Astrocyte (in vitro differentiated cells and primary cell): Measurements from ENCODE around the gene PUSL1.

Source experiments
- EZH2 ChIP-seq: IDR thresholded peaks from 2 replicates; pipeline ENCODE4 v1.6.1; 2012; ENCODE audit warnings: mild to moderate bottlenecking, low read length, inconsistent platforms; ENCODE audit not compliant: insufficient read depth
- TF ChIP-seq, protein P1 (sequence below): IDR thresholded peaks from 2 replicates; pipeline ENCODE4 v1.5.1; 2011; ENCODE audit warnings: low read depth, mild to moderate bottlenecking, inconsistent platforms, low read length, moderate library complexity; ENCODE audit not compliant: insufficient read depth

DNA sequence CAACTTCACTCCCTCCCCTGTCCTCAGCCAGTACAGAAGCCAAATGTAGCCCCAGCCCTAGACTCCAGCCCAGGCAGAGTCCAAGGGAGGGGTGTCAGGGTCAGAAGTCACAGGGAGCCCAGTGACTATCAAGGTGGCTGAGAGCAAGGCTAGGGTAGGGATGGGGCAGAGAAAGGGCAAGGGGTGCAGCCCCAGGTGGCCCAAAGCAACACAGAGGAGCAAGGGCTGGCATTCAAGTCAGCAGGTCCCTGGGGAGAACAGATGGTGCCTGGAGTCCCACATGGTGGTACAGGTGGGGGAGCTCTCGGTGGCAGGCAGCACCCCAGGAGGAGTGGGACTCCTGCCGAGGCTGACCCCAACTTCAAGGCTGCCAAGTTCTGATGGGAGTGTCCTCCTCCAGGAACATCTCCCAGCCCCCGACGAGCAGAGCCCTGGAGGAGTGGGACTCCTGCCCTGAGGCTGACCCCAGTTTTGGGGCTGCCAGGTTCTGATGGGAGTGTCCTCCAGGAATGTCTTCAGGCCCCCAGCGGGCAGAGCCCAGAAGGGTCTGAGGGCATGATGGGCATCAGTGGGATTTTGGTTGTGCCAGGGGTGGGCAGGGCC is 44.5 kb downstream of the PUSL1 start:
- TF ChIP-seq, protein P1, sequence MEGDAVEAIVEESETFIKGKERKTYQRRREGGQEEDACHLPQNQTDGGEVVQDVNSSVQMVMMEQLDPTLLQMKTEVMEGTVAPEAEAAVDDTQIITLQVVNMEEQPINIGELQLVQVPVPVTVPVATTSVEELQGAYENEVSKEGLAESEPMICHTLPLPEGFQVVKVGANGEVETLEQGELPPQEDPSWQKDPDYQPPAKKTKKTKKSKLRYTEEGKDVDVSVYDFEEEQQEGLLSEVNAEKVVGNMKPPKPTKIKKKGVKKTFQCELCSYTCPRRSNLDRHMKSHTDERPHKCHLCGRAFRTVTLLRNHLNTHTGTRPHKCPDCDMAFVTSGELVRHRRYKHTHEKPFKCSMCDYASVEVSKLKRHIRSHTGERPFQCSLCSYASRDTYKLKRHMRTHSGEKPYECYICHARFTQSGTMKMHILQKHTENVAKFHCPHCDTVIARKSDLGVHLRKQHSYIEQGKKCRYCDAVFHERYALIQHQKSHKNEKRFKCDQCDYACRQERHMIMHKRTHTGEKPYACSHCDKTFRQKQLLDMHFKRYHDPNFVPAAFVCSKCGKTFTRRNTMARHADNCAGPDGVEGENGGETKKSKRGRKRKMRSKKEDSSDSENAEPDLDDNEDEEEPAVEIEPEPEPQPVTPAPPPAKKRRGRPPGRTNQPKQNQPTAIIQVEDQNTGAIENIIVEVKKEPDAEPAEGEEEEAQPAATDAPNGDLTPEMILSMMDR: no peak
- no peak for TF ChIP-seq EZH2
